WTC11 (cell line): ENCODE measurements around the gene FTCDNL1. TPM values are rescaled to one million over a fixed set of nuclear protein-coding genes. Genes with fewer than 3 reads are reported as not detected.

Experiments used
- ATAC-seq: fragments of 200-7000 bp; cut with Tn5 transposase; 2 replicates; pipeline ENCODE4 v1.10.0; 2021; ENCODE audit warnings: mild to moderate bottlenecking, moderate library complexity
- CTCF ChIA-PET: fragments of 300-600 bp; sonication (Branson Sonifier 250); formaldehyde crosslinking; loops from one replicate; lab custom pipeline; 2021; ENCODE audit warnings: antibody characterized with exemption; lab: Charles Lee
- POLR2A ChIA-PET: fragments of 350-600 bp; sonication (Branson Sonifier 250); formaldehyde crosslinking; loops from one replicate; lab custom pipeline; 2021; ENCODE audit warnings: antibody characterized with exemption; lab: Charles Lee
- DNase-seq: peaks from one replicate; pipeline ENCODE4 v3.0.0; 2021; ENCODE audit warnings: low spot score
- H3K27ac Mint-ChIP-seq: 2 replicates; pipeline ENCODE4 v1.8.0; 2021; ENCODE audit warnings: mixed read lengths
- H3K27me3 Mint-ChIP-seq: 2 replicates; pipeline ENCODE4 v1.8.0; 2021; ENCODE audit warnings: low read depth, mild to moderate bottlenecking, moderate library complexity, mixed read lengths
- H3K36me3 Mint-ChIP-seq: 2 replicates; pipeline ENCODE4 v1.8.0; 2021; ENCODE audit warnings: mixed read lengths
- H3K4me1 Mint-ChIP-seq: 2 replicates; pipeline ENCODE4 v1.8.0; 2022; ENCODE audit warnings: mixed read lengths
- H3K4me3 Mint-ChIP-seq: 2 replicates; pipeline ENCODE4 v1.8.0; 2021; ENCODE audit warnings: mild to moderate bottlenecking, moderate library complexity, mixed read lengths
- H3K9me3 Mint-ChIP-seq: 2 replicates; pipeline ENCODE4 v1.8.0; 2021; ENCODE audit warnings: mixed read lengths
- ETV6 ChIP-seq: sonication (generic); formaldehyde crosslinking; IDR thresholded peaks from 2 replicates; pipeline ENCODE4 v1.8.1; 2022; ENCODE audit warnings: mild to moderate bottlenecking, missing genetic modification reagents
- MXD4 ChIP-seq: fragments of 250-450 bp; sonication (Bioruptor Pico); IDR thresholded peaks from 2 replicates; pipeline ENCODE4 v1.8.0; 2021; ENCODE audit warnings: mild to moderate bottlenecking, moderate library complexity, borderline replicate concordance
- NFYB ChIP-seq: sonication (generic); formaldehyde crosslinking; conservative IDR thresholded peaks from 2 replicates; pipeline ENCODE4 v1.8.0; 2022; ENCODE audit warnings: low read depth, missing genetic modification reagents
- NR1H2 ChIP-seq: sonication (generic); formaldehyde crosslinking; IDR thresholded peaks from 2 replicates; pipeline ENCODE4 v1.9.0; 2021; ENCODE audit warnings: mild to moderate bottlenecking, moderate library complexity, missing genetic modification reagents
- ZNF138 ChIP-seq: sonication (generic); formaldehyde crosslinking; conservative IDR thresholded peaks from 2 replicates; pipeline ENCODE4 v1.8.1; 2022; ENCODE audit warnings: mild to moderate bottlenecking, moderate library complexity, missing genetic modification reagents
- ZNF263 ChIP-seq: sonication (generic); formaldehyde crosslinking; IDR thresholded peaks from 2 replicates; pipeline ENCODE4 v1.8.1; 2022; ENCODE audit warnings: low read depth, mild to moderate bottlenecking, moderate library complexity, missing genetic modification reagents
- ZNF396 ChIP-seq: fragments of 250-450 bp; sonication (Bioruptor Pico); IDR thresholded peaks from 2 replicates; pipeline ENCODE4 v1.8.0; 2021; ENCODE audit warnings: mild to moderate bottlenecking, moderate library complexity, borderline replicate concordance
- ZNF416 ChIP-seq: fragments of 250-450 bp; sonication (Bioruptor Pico); IDR thresholded peaks from 2 replicates; pipeline ENCODE4 v1.9.0; 2021; ENCODE audit warnings: mild to moderate bottlenecking, inconsistent platforms
- ZNF423 ChIP-seq: fragments of 250-450 bp; sonication (Bioruptor Pico); IDR thresholded peaks from 2 replicates; pipeline ENCODE4 v2.1.2; 2022; ENCODE audit warnings: mild to moderate bottlenecking, moderate library complexity
- total RNA-seq: library from RNA; stranded (reverse); gene quantifications from 3 replicates; pipeline ENCODE4 v1.2.3, GENCODE V29; 2021
- TF ChIP-seq, protein P1 (sequence below): sonication (generic); formaldehyde crosslinking; IDR thresholded peaks from 2 replicates; pipeline ENCODE4 v1.8.0; 2022; ENCODE audit warnings: mild to moderate bottlenecking, missing genetic modification reagents
- TF ChIP-seq, protein P2 (sequence below): sonication (generic); formaldehyde crosslinking; IDR thresholded peaks from 2 replicates; pipeline ENCODE4 v1.8.1; 2023; ENCODE audit warnings: mild to moderate bottlenecking, missing genetic modification reagents, moderate library complexity
- TF ChIP-seq, protein P3 (sequence below): sonication (generic); formaldehyde crosslinking; IDR thresholded peaks from 2 replicates; pipeline ENCODE4 v1.8.0; 2022; ENCODE audit warnings: mild to moderate bottlenecking, missing genetic modification reagents
- TF ChIP-seq, protein P4 (sequence below): sonication (generic); formaldehyde crosslinking; IDR thresholded peaks from 2 replicates; pipeline ENCODE4 v1.8.1; 2022; ENCODE audit warnings: low read depth, mild to moderate bottlenecking, moderate library complexity, missing genetic modification reagents, borderline replicate concordance
- TF ChIP-seq, protein P5 (sequence below): sonication (generic); formaldehyde crosslinking; IDR thresholded peaks from 2 replicates; pipeline ENCODE4 v1.8.1; 2022; ENCODE audit warnings: mild to moderate bottlenecking, moderate library complexity, missing genetic modification reagents
- TF ChIP-seq, protein P6 (sequence below): fragments of 250-450 bp; sonication (Bioruptor Pico); conservative IDR thresholded peaks from 2 replicates; pipeline ENCODE4 v1.9.0; 2021; ENCODE audit warnings: mild to moderate bottlenecking
- TF ChIP-seq, protein P7 (sequence below): fragments of 250-450 bp; sonication (Bioruptor Pico); IDR thresholded peaks from 2 replicates; pipeline ENCODE4 v1.8.0; 2021; ENCODE audit warnings: mild to moderate bottlenecking
- TF ChIP-seq, protein P8 (sequence below): sonication (generic); formaldehyde crosslinking; IDR thresholded peaks from 2 replicates; pipeline ENCODE4 v1.8.1; 2022; ENCODE audit warnings: mild to moderate bottlenecking, missing genetic modification reagents, moderate library complexity, borderline replicate concordance
- TF ChIP-seq, protein P9 (sequence below): sonication (generic); formaldehyde crosslinking; IDR thresholded peaks from 2 replicates; pipeline ENCODE4 v1.8.0; 2023; ENCODE audit warnings: mild to moderate bottlenecking, missing genetic modification reagents
- TF ChIP-seq, protein P10 (sequence below): sonication (generic); formaldehyde crosslinking; IDR thresholded peaks from 2 replicates; pipeline ENCODE4 v1.8.1; 2022; ENCODE audit warnings: low read depth, missing genetic modification reagents, borderline replicate concordance

The FTCDNL1 gene
- total RNA-seq, 1 experiment from 2014 or later = 0.85 TPM

DNA sequence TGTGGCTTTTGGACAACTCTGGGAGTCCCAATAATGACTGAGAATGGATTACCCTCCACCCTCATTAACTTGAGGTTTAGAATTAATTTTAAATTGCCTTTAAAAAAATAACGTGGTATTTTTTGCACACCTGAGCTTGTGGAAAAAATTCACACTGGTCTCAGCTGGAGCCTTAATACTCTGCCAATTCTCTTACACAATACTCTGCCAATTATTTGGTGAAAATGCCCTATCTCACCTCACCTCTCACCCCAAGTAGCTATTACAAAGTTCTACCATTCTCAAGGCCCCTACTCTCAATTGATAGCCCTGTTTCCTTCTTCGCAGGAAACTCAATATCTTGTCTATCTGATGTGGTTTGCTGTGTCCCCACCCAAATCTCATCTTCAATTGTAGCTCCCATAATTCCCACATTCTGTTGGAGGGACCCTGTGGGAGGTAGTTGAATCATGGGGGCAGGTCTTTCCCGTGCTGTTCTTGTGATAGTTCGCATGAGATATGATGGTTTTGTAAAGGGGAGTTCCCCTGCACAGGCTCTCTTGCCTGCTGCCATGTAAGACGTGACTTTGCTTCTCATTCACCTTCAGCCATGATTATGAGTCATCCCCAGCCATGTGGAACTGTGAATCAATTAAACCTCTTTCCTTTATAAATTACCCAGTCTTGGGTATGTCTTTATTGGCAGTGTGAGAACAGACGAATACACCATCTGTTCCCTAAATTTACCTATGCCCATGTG, 32.7 kb upstream of the FTCDNL1 start (continued):
- TF ChIP-seq, protein P1, sequence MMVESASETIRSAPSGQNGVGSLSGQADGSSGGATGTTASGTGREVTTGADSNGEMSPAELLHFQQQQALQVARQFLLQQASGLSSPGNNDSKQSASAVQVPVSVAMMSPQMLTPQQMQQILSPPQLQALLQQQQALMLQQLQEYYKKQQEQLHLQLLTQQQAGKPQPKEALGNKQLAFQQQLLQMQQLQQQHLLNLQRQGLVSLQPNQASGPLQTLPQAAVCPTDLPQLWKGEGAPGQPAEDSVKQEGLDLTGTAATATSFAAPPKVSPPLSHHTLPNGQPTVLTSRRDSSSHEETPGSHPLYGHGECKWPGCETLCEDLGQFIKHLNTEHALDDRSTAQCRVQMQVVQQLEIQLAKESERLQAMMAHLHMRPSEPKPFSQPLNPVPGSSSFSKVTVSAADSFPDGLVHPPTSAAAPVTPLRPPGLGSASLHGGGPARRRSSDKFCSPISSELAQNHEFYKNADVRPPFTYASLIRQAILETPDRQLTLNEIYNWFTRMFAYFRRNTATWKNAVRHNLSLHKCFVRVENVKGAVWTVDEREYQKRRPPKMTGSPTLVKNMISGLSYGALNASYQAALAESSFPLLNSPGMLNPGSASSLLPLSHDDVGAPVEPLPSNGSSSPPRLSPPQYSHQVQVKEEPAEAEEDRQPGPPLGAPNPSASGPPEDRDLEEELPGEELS = no peak
- TF ChIP-seq, protein P2, sequence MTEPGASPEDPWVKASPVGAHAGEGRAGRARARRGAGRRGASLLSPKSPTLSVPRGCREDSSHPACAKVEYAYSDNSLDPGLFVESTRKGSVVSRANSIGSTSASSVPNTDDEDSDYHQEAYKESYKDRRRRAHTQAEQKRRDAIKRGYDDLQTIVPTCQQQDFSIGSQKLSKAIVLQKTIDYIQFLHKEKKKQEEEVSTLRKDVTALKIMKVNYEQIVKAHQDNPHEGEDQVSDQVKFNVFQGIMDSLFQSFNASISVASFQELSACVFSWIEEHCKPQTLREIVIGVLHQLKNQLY (CRISPR knock-in tag) = no peak
- TF ChIP-seq, protein P3, sequence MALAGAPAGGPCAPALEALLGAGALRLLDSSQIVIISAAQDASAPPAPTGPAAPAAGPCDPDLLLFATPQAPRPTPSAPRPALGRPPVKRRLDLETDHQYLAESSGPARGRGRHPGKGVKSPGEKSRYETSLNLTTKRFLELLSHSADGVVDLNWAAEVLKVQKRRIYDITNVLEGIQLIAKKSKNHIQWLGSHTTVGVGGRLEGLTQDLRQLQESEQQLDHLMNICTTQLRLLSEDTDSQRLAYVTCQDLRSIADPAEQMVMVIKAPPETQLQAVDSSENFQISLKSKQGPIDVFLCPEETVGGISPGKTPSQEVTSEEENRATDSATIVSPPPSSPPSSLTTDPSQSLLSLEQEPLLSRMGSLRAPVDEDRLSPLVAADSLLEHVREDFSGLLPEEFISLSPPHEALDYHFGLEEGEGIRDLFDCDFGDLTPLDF = no peak
- TF ChIP-seq, protein P4, sequence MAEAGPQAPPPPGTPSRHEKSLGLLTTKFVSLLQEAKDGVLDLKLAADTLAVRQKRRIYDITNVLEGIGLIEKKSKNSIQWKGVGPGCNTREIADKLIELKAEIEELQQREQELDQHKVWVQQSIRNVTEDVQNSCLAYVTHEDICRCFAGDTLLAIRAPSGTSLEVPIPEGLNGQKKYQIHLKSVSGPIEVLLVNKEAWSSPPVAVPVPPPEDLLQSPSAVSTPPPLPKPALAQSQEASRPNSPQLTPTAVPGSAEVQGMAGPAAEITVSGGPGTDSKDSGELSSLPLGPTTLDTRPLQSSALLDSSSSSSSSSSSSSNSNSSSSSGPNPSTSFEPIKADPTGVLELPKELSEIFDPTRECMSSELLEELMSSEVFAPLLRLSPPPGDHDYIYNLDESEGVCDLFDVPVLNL (CRISPR knock-in tag) = no peak
- TF ChIP-seq, protein P5, sequence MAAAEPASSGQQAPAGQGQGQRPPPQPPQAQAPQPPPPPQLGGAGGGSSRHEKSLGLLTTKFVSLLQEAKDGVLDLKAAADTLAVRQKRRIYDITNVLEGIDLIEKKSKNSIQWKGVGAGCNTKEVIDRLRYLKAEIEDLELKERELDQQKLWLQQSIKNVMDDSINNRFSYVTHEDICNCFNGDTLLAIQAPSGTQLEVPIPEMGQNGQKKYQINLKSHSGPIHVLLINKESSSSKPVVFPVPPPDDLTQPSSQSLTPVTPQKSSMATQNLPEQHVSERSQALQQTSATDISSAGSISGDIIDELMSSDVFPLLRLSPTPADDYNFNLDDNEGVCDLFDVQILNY (CRISPR knock-in tag) = no peak
- TF ChIP-seq, protein P6, sequence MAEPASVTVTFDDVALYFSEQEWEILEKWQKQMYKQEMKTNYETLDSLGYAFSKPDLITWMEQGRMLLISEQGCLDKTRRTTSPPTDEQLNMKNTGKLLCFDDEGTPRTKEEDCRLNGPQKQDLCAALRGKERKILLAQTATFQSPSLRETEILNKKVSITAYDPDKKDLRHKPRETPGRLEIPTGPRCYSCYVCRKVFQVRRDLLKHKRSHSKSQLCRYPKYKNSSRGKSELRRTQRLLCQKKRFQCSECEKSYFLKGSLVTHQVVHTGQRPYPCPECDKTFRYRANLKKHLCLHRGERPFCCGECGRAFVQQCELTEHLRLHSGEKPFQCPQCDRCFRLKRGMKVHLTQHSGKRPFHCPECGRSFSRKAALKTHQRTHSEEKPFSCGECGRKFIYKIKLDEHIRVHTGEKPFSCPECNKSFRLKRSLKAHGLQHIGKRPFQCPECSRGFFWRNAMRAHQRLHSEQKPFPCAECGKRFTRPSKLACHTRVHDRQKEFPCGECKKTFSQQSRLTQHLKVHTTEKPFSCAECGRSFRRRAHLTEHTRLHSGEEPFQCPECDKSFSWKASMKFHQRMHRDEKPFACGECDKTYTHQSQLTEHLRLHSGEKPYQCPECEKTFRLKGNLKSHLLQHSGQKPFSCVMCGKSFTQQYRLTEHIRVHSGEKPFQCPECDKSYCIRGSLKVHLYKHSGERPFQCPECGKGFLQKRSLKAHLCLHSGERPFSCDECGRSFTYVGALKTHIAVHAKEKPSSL (CRISPR knock-in tag) = no peak
- TF ChIP-seq ZNF396 (CRISPR knock-in tag) = no peak

DNA sequence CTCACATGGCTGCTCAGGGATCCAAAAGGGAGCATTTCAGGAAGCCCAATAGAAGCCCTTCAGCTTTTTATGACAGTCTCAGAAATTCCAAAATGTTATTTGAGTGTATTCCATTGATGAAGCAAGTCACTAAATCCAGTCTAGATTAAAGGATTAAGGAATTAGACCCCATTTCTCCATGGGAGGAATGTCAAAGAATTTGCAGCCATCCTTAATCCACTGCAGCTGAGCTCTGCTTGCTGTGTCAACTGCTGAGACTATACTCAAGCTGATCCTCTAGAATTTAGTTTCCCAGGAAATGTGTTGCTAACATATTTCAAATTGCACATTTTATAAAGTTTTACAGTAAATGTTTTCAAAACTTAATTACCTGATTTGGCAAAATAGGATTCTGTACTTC, 31.7 kb upstream of the FTCDNL1 start:
- Mint-ChIP-seq H3K27me3 (no peaks in the 10 kb centered on the region), H3K9me3 (peaks cover 21% of the 10 kb centered on the region), H3K36me3 (0 out of 2 replicates have a peak, but pooled peaks cover 4% of the 10 kb centered on the region), H3K27ac (no peak overlapping the region), H3K4me1 (0 out of 2 replicates have a peak, but pooled peaks cover 3% of the 10 kb centered on the region), H3K4me3 (no peak overlapping the region)
- ChIA-PET CTCF (interaction anchor here (1.5 kb wide), 1 partner anchor 142 kb away, joined by 5 read pairs; no protein-coding TSS in a partner anchor), POLR2A (no interaction called here)
- ATAC-seq (no peak), DNase-seq (no peak)
- TF ChIP-seq ETV6 (CRISPR knock-in tag) = no peak
- no peak for TF ChIP-seq ZNF263 (CRISPR knock-in tag)
- TF ChIP-seq, protein P7, sequence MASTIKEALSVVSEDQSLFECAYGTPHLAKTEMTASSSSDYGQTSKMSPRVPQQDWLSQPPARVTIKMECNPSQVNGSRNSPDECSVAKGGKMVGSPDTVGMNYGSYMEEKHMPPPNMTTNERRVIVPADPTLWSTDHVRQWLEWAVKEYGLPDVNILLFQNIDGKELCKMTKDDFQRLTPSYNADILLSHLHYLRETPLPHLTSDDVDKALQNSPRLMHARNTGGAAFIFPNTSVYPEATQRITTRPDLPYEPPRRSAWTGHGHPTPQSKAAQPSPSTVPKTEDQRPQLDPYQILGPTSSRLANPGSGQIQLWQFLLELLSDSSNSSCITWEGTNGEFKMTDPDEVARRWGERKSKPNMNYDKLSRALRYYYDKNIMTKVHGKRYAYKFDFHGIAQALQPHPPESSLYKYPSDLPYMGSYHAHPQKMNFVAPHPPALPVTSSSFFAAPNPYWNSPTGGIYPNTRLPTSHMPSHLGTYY (CRISPR knock-in tag) = no peak
- no peak for TF ChIP-seq ZNF423 (CRISPR knock-in tag)
- TF ChIP-seq ZNF138 (CRISPR knock-in tag) = no peak
- TF ChIP-seq MXD4 = no peak
- no peak for TF ChIP-seq NR1H2 (CRISPR knock-in tag)
- TF ChIP-seq, protein P8, sequence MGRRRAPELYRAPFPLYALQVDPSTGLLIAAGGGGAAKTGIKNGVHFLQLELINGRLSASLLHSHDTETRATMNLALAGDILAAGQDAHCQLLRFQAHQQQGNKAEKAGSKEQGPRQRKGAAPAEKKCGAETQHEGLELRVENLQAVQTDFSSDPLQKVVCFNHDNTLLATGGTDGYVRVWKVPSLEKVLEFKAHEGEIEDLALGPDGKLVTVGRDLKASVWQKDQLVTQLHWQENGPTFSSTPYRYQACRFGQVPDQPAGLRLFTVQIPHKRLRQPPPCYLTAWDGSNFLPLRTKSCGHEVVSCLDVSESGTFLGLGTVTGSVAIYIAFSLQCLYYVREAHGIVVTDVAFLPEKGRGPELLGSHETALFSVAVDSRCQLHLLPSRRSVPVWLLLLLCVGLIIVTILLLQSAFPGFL (CRISPR knock-in tag) = no peak
- no peak for TF ChIP-seq ZNF416 (CRISPR knock-in tag)
- TF ChIP-seq, protein P9, sequence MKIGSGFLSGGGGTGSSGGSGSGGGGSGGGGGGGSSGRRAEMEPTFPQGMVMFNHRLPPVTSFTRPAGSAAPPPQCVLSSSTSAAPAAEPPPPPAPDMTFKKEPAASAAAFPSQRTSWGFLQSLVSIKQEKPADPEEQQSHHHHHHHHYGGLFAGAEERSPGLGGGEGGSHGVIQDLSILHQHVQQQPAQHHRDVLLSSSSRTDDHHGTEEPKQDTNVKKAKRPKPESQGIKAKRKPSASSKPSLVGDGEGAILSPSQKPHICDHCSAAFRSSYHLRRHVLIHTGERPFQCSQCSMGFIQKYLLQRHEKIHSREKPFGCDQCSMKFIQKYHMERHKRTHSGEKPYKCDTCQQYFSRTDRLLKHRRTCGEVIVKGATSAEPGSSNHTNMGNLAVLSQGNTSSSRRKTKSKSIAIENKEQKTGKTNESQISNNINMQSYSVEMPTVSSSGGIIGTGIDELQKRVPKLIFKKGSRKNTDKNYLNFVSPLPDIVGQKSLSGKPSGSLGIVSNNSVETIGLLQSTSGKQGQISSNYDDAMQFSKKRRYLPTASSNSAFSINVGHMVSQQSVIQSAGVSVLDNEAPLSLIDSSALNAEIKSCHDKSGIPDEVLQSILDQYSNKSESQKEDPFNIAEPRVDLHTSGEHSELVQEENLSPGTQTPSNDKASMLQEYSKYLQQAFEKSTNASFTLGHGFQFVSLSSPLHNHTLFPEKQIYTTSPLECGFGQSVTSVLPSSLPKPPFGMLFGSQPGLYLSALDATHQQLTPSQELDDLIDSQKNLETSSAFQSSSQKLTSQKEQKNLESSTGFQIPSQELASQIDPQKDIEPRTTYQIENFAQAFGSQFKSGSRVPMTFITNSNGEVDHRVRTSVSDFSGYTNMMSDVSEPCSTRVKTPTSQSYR = no peak
- TF ChIP-seq NFYB (CRISPR knock-in tag) = no peak
- TF ChIP-seq, protein P10, sequence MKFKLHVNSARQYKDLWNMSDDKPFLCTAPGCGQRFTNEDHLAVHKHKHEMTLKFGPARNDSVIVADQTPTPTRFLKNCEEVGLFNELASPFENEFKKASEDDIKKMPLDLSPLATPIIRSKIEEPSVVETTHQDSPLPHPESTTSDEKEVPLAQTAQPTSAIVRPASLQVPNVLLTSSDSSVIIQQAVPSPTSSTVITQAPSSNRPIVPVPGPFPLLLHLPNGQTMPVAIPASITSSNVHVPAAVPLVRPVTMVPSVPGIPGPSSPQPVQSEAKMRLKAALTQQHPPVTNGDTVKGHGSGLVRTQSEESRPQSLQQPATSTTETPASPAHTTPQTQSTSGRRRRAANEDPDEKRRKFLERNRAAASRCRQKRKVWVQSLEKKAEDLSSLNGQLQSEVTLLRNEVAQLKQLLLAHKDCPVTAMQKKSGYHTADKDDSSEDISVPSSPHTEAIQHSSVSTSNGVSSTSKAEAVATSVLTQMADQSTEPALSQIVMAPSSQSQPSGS (CRISPR knock-in tag) = no peak
